K562 (cell line): ENCODE results near the gene TOMM6. TPM values are rescaled to one million over a fixed set of nuclear protein-coding genes. Genes with fewer than 3 reads are reported as not detected.

ENCODE experiments used
- DACH1 ChIP-seq: fragments of 450-650 bp; IDR thresholded peaks from 2 replicates; pipeline ENCODE4 v1.6.1; 2018; ENCODE audit not compliant: partially characterized antibody
- IRF9 ChIP-seq: fragments of 450-650 bp; IDR thresholded peaks from 2 replicates; pipeline ENCODE4 v1.6.1; 2016; ENCODE audit warnings: missing biosample characterization, missing genetic modification characterization
- LEF1 ChIP-seq: fragments of 450-650 bp; IDR thresholded peaks from 2 replicates; pipeline ENCODE4 v1.6.1; 2016; ENCODE audit warnings: mild to moderate bottlenecking
- SRSF7 ChIP-seq: fragments of 200-400 bp; formaldehyde crosslinking; optimal IDR thresholded peaks from 2 replicates; pipeline ENCODE3; 2017; ENCODE audit warnings: mild to moderate bottlenecking, low read depth, low read length
- TCF7L2 ChIP-seq: fragments of 150-350 bp; IDR thresholded peaks from 2 replicates; pipeline ENCODE4 v1.6.1; 2016; ENCODE audit warnings: low read depth, mild to moderate bottlenecking, low read length, moderate library complexity
- TRIM28 ChIP-seq: fragments of 450-650 bp; IDR thresholded peaks from 2 replicates; pipeline ENCODE4 v1.6.1; 2017
- ZMIZ1 ChIP-seq, 2 experiments: fragments of 150-350 bp in 1 of 2; IDR thresholded peaks; 2 replicates each; pipeline ENCODE4 v1.6.1; 2012 to 2016; ENCODE audit warnings: low read depth in 2 of 2, low read length in 2 of 2, mild to moderate bottlenecking in 1 of 2, moderate library complexity in 1 of 2
- ZZZ3 ChIP-seq: fragments of 450-650 bp; IDR thresholded peaks from 2 replicates; pipeline ENCODE4 v1.6.1; 2016; ENCODE audit warnings: antibody characterized with exemption, mild to moderate bottlenecking, moderate library complexity
- polyA plus RNA-seq, 8 experiments: library from polyadenylated mRNA; depleted of rRNA in 4 of 8; stranded (reverse) in 5 of 8; unstranded in 3 of 8; fragments of >200 nt; fragmentation: Nextera tagmentation in 2 of 8; fragmentation: Illumina TruSeq in 1 of 8; extraction: Ambion mirVana in 2 of 8; extraction: Trizol in 1 of 8; gene quantifications; 2 replicates each; pipeline versions ENCODE4 v1.2.1 to v1.2.3, GENCODE V29; 2011 to 2014; ENCODE audit warnings: inconsistent platforms in 1 of 8, missing spikeins in 1 of 8
- total RNA-seq, 7 experiments: library from RNA; depleted of rRNA in 6 of 7; stranded (reverse); fragments of >200 nt in 6 of 7; fragmentation: Illumina TruSeq in 2 of 7; extraction: Trizol in 2 of 7; gene quantifications; 2 replicates each; pipeline versions ENCODE4 v1.2.1 to v1.2.3, GENCODE V29; 2011 to 2021; ENCODE audit warnings: low replicate concordance in 1 of 7
- TF ChIP-seq, protein P1 (sequence below): fragments of 200-800 bp; sonication (Bioruptor generic); IDR thresholded peaks from 2 replicates; pipeline ENCODE4 v1.6.1; 2016; ENCODE audit warnings: missing genetic modification characterization, missing compliant biosample characterization

Gene TOMM6
- total and polyA plus RNA-seq, 9 of the 15 experiments (the other 6 are each of a cell fraction or from before 2014, with no cell fraction given), result 380 to 2,097 (median 1,065) TPM

DNA sequence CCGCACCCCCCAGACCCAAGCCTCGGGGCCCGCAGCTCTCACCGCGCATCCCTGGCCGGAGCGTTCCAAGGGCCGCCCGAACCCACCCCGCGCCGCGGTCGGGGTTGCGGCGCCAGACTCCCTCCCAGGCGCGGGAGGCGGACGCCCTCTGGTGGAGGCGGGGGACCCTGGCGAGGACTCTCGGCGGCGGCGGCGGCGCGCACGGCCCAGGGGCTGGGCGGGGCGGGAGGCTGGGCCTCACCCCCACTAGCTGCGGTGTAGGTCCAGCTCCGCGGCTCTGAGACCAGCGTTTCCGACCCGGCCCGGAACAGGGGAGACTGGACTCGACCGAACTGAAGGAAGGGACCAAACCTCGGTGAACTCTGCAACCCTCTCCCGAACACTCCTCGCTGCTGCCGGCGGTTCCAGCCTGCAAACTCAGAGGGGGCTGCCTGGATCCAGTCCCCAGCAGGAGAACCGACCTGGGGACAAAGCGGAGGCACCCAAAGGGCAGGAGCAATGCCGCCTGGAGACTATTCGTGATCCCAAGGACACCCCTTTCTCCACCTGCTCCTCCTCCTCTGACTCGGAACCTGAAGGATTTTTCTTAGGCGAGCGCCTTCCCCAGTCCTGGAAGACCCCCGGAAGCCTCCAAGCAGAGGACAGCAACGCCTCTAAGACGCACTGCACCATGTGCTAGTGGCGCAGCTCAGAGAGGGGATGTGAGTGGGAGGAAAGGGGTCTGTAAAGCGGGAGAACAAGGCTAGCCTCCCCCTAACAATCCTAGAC is 859 bp upstream of the TOMM6 start (continued):
- TF ChIP-seq ZMIZ1 (IDR thresholded peaks at IDR 0.05; ENCODE audit: low read depth in 2 of 2, low read length in 2 of 2) (no peak), SRSF7 (no peak), ZZZ3 (no peak), LEF1 (no peak), TCF7L2 (no peak), IRF9 (tag) (no peak), TRIM28 (no peak), DACH1 (no peak)
- TF ChIP-seq, protein P1, sequence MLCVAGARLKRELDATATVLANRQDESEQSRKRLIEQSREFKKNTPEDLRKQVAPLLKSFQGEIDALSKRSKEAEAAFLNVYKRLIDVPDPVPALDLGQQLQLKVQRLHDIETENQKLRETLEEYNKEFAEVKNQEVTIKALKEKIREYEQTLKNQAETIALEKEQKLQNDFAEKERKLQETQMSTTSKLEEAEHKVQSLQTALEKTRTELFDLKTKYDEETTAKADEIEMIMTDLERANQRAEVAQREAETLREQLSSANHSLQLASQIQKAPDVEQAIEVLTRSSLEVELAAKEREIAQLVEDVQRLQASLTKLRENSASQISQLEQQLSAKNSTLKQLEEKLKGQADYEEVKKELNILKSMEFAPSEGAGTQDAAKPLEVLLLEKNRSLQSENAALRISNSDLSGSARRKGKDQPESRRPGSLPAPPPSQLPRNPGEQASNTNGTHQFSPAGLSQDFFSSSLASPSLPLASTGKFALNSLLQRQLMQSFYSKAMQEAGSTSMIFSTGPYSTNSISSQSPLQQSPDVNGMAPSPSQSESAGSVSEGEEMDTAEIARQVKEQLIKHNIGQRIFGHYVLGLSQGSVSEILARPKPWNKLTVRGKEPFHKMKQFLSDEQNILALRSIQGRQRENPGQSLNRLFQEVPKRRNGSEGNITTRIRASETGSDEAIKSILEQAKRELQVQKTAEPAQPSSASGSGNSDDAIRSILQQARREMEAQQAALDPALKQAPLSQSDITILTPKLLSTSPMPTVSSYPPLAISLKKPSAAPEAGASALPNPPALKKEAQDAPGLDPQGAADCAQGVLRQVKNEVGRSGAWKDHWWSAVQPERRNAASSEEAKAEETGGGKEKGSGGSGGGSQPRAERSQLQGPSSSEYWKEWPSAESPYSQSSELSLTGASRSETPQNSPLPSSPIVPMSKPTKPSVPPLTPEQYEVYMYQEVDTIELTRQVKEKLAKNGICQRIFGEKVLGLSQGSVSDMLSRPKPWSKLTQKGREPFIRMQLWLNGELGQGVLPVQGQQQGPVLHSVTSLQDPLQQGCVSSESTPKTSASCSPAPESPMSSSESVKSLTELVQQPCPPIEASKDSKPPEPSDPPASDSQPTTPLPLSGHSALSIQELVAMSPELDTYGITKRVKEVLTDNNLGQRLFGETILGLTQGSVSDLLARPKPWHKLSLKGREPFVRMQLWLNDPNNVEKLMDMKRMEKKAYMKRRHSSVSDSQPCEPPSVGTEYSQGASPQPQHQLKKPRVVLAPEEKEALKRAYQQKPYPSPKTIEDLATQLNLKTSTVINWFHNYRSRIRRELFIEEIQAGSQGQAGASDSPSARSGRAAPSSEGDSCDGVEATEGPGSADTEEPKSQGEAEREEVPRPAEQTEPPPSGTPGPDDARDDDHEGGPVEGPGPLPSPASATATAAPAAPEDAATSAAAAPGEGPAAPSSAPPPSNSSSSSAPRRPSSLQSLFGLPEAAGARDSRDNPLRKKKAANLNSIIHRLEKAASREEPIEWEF (CRISPR knock-in tag), result no peak
- TF ChIP-seq, all 486 proteins: peak for 100
